GM21529 (cell line): ENCODE data around the gene CTSF.

Experiments
- ATAC-seq: cut with Tn5 transposase; IDR thresholded peaks from one replicate; pipeline ENCODE4 v1.9.1; 2021; ENCODE audit not compliant: unreplicated experiment

Gene CTSF

GRCh38 chr11:66539870-66540213, 28.6 kb downstream of the CTSF start:
- ATAC-seq: no peak

- no peak for ATAC-seq
Observed at GRCh38 chr11:66539170-66539869, 29.1 kb downstream of the CTSF start.

GRCh38 chr11:66532784-66533183, 35.6 kb downstream of the CTSF start:
- ATAC-seq: no peak

GRCh38 chr11:66531841-66532240, 36.6 kb downstream of the CTSF start:
- ATAC-seq: no peak

- no peak for ATAC-seq
Observed at GRCh38 chr11:66530927-66531709, 37.3 kb downstream of the CTSF start.

GRCh38 chr11:66529655-66530054, 38.8 kb downstream of the CTSF start:
- no peak for ATAC-seq

GRCh38 chr11:66529069-66529468, 39.3 kb downstream of the CTSF start:
- no peak for ATAC-seq

- no peak for ATAC-seq
Observed at GRCh38 chr11:66524304-66525040, 43.9 kb downstream of the CTSF start.

GRCh38 chr11:66523611-66524010, 44.8 kb downstream of the CTSF start:
- no peak for ATAC-seq
